Gastrocnemius medialis (tissue), 4 donors: ENCODE data around the gene WDR73.

Experiments used
- CTCF ChIP-seq, 5 experiments: fragments of 450-650 bp in 3 of 5; fragments of 200-600 bp in 2 of 5; sonication (generic) in 2 of 5; IDR thresholded peaks in 4 of 5; conservative IDR thresholded peaks in 1 of 5; 1 replicate in 4 of 5; 2 replicates in 1 of 5; pipeline ENCODE4 v1.5.1; 2016 to 2019; ENCODE audit warnings: antibody characterized with exemption in 5 of 5, mild to moderate bottlenecking in 3 of 5, moderate library complexity in 3 of 5
- POLR2A ChIP-seq, 2 donors: fragments of 450-650 bp; IDR thresholded peaks; one replicate each; pipeline ENCODE4 v1.6.1; 2017; ENCODE audit warnings: antibody characterized with exemption in 2 of 2, mild to moderate bottlenecking in 2 of 2, moderate library complexity in 2 of 2

- TF ChIP-seq CTCF (IDR thresholded peaks at IDR 0.05 in 4 of 5, conservative IDR thresholded peaks at IDR 0.05 in 1 of 5) (no peak), POLR2A (IDR thresholded peaks at IDR 0.05) (no peak)
Observed at GRCh38 chr15:84690342-84690741, 36.3 kb upstream of the WDR73 start.
